Airway epithelial cell (primary cell): ENCODE data around the gene PPP2CA. TPM values are rescaled to one million over a fixed set of nuclear protein-coding genes. Genes with fewer than 3 reads are reported as not detected.

Source experiments
- total RNA-seq: library from RNA; depleted of rRNA; stranded (reverse); fragments of >200 nt; gene quantifications from 2 replicates; pipeline ENCODE4 v1.2.3, GENCODE V29; 2015

The PPP2CA gene
- 172 and 235 TPM in 2 replicates for total RNA-seq

DNA sequence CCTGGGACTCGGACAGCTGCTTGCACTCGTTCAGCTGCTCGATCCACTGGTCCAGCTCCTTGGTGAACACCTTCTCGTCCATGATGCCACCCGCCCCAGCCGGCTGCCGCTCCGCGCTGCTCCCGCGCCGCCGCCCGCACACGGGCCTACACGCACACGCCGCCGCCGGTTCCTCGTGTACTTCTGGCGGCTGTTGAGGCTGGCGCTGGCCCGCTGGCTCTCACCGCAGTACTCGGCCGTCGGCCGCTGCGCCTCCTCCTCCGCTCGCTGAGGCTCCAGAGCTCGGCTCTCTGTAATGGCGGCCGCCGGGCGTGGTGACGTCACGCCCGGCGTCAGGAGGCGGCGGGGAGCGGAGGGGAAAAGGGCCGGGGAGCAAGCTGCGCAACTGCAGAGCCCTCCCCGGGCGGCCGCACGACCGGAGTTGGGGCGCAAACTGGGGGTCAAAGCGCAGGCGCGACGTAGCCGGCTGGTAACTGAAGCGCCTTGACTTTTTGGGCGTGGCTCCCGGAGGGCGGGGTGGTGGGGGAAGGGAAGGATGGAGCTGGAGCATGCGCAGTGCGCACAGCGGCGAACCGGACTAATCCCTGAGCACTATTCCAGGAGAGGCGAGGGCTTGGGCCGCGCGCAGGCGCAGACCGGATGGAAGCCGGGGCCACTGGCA is at the start of gene PPP2CA:
PPP2CA (minus strand) TSS at position 294 of the 661 bp plus-strand sequence; CDS start at position 82, 212 bp downstream.

DNA sequence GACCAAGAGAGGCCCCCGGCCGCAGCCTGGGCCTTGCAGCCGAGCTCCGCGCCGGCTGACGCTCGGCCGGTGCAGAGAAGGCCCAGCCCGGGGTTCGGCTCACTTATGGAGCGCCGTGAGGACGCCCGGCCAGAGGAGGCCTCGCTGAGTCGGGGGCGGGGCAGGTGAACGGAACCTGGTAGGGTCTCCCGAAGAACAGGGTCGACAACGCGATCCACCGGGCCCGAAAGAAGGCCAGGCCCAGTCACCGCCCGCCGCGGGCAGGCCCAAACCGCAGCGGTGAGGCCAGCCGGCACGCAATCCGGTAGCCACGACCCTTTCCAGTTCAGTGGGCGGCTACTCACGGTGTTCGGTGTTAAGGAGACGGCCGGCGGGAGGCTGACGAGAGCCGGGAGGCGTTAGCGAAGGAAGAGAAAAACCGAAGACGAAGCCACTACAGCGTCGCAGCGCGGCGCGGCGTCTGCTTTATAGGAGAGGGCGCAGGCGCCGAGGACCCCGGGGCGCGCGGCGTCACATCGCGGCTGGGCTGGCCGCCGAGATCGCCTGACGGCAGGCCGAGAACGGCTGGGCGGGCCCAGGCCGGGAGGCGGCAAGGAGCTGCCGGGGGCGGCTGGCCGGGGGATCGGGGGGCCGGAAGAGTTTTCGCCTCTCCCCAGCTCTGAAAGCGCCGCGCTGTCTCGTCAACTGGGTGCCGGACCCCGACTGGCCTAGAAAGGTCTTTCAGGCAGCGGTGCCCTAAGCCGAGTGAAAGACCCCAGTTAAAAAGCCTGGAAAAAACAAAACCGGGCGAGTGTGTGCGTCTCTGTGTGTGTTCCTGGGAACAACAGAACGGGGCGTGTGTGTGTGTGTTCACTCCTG is 49.1 kb downstream of the PPP2CA start, which contains the start of gene SKP1:
SKP1 (minus strand) TSS at position 440 of the 858 bp plus-strand sequence. CDS start 2,928 bp downstream, outside the sequence.

Other genes with a start within 250 kb of the PPP2CA start
- gene VDAC1, start 221.1 kb downstream of the PPP2CA start, total RNA-seq = 301 and 338 TPM in 2 replicates
- 0.74 and 0.85 TPM in 2 replicates for gene TCF7, start 111.4 kb downstream of the PPP2CA start, total RNA-seq
- 265 and 287 TPM in 2 replicates for gene SKP1, start 49.1 kb downstream of the PPP2CA start, total RNA-seq
- 0.21 TPM in 1 of 2 replicates, not detected in the other for gene CDKL3, start 141.1 kb upstream of the PPP2CA start, total RNA-seq
- gene UBE2B, start 145.5 kb upstream of the PPP2CA start, total RNA-seq = 9.3 and 17.5 TPM in 2 replicates
- gene CDKN2AIPNL, start 185.8 kb upstream of the PPP2CA start, total RNA-seq = 26.9 and 41.7 TPM in 2 replicates